Suprapubic skin (tissue), 3 donors: ENCODE data around the gene ZFAND6.

Experiments used
- CTCF ChIP-seq, 2 donors: fragments of 200-600 bp in 1 of 2; fragments of 450-650 bp in 1 of 2; sonication (generic) in 1 of 2; IDR thresholded peaks; one replicate each; pipeline ENCODE4 v1.5.1; 2016 to 2019; ENCODE audit warnings: antibody characterized with exemption in 2 of 2, mild to moderate bottlenecking in 1 of 2, moderate library complexity in 1 of 2
- EP300 ChIP-seq: sonication (generic); formaldehyde crosslinking; IDR thresholded peaks from one replicate; pipeline ENCODE4 v1.6.1; 2017; ENCODE audit warnings: antibody characterized with exemption
- POLR2A ChIP-seq, 2 donors: fragments of 450-650 bp; IDR thresholded peaks; one replicate each; pipeline ENCODE4 v1.6.1; 2017; ENCODE audit warnings: antibody characterized with exemption in 2 of 2, mild to moderate bottlenecking in 2 of 2, moderate library complexity in 2 of 2

- no peak for TF ChIP-seq CTCF (IDR thresholded peaks at IDR 0.05)
- no peak for TF ChIP-seq EP300
- no peak for TF ChIP-seq POLR2A (IDR thresholded peaks at IDR 0.05)
Observed at GRCh38 chr15:80154336-80154735, 94.9 kb downstream of the ZFAND6 start.
